Anterior cingulate cortex (tissue), 58 donors: ENCODE results near the gene PDK3.
A peak's percentile ranks its signal among the peaks of the same experiment; 100 is the strongest.

Experiments used
- DNase-seq, 58 donors: peaks; one replicate each; lab custom pipeline; 2025; lab: John Stamatoyannopoulos, UW

Gene PDK3

DNA sequence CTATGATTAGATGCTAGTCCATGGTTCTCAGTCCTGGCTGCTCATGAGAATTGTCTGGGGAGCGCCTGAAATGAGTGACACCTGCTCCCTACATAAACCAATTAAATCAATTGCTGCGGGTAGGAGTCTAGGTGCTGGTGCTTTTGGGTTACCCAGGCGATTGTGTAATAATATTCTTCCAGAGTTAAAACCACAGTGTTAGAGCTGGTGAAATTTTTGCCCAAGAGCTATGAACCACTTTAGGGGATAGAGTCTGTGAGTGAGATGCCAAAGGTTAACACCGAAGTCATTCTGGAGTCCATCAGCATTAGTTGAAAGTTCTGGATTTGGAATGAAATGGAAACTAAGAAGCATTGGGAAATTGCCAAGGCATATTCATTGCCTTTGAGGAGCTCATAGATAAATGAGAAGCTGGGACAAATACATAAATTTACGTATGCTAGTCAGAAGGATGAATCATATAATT lies 15.3 kb downstream of the PDK3 start:
- no peak for DNase-seq

DNA sequence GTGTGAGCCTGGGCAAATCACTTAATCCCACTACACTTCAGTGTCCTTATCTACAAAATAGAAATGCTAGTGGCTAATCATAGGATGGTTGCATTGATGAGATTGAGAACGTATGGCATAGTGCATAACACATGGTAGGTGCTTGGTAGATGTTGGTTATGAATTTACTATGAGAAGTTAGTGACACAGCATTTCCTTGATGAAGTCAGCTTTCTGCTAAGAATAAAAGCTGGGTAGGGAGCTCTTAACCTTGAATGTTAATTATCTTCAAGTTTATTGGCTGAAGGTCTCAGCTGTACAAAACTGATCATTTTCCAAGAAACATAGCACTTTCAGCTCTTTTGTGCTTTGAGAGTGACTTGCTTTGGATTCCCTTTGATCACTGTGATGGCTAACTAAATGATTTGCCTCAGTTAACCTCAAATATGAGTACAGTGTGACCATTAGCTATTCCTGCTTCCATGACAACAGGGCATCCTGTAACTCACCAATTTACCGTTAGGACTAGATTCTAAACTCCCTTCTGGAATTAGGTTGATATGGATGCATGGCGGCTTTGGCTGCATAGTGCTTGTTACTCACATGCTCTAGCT lies 17.8 kb downstream of the PDK3 start:
- DNase-seq, result no peak

DNA sequence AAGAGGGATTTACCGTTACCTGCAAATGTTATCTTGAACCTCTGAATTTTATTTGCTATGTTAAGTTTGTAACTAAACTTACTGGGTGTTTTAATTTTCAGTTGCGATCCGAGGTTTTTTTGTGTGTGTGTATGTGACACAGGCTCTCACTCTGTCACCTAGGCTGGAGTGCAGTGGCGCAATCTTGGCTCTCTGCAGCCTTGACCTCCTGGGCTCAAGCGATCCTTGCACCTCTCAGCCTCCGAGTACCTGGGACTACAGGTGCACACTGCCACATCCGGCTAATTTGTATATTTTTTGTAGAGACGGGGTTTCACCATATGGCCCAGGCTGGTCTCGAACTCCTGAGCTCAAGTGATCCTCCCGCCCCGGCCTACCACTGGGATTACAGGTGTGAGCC lies 18.5 kb downstream of the PDK3 start:
- no peak for DNase-seq

DNA sequence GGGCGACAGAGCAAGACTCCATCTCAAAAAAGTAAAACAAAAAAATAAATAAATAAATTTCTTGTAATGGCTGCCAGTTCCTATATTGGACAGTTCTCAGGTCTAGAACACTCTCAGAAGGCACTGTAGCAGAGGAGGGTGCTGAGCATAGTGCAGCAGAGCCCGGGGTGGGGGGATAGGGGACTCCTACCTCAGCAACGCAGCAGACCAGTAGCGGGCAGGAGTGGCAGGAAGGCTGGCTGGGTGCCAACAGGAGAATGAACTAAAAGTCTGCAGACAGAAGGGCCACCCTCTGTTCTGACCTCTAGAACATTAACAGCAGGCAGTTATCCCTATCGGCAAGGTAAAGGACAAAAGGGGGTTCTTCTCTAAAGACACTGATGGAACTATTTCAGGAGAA lies 20.2 kb downstream of the PDK3 start:
- DNase-seq, result no peak

DNA sequence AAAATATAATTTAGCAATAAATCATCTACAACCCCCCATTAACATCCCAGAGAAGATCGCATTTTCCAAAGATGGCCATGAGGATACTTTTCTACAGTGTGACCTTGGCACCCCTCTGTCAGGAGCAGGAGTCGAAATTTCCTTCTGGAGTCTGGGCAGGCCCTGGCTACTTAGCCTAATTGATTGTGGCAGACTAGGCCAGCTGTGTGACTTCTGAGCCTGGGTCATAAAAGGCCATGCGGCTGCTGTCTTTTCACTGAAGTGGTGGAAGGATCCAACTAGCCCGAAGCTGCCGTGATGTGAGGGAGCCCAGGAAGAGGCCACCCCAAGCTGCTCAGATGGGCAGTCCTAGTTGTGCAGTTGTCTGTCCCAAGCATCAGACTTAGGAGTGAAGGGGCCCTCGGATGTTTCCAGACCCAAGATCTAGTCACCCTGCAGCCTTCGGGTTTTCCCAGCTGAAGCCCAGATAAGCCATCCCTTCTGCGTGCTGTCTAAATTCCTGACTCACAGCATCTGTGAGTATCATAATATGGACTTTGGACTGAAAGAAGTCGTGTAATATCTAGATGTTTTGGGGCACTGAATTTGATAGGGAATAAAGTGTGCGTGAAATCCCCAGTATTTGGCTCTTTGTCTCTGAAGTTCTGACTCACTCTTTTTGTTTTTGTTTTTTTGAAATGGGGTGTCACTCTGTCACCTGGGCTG lies 21.0 kb downstream of the PDK3 start:
- no peak for DNase-seq

DNA sequence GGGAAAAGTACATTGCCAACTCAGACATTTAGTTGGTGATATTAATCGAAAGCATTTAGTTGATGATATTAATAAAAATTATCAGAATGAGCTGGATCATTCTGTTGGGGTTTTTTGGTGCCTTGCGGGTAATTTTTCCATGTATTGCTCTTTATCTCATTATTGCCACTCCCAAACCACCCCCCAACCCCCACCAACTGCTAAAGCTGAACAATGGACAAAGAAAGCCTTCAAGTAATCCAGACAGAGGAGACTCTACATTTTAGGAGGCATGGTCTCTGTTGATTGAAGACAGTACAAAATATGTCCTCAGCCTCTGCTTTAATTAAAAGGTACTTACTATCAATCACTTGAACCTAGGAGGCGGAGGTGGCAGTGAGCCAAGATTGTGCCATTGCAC lies 22.5 kb downstream of the PDK3 start:
- no peak for DNase-seq

DNA sequence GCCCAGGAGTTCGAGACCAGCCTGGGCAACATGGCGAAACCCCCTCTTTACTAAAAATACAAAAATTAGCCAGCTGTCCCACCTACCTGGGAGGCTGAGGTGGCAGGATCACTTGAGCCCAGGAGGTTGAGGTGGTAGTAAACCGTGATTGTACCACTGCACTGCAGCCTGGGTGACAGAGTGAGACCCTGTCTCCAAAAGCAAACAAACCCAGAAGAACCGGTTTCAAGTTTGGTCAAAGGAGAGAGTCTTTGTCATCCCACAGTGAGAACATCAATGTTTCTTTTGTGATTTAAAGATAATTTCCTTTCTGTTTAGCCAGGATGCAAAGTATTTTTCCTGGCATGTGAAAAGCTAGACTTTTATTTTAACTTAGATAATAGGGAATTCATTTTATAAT lies 26.7 kb downstream of the PDK3 start:
- no peak for DNase-seq

DNA sequence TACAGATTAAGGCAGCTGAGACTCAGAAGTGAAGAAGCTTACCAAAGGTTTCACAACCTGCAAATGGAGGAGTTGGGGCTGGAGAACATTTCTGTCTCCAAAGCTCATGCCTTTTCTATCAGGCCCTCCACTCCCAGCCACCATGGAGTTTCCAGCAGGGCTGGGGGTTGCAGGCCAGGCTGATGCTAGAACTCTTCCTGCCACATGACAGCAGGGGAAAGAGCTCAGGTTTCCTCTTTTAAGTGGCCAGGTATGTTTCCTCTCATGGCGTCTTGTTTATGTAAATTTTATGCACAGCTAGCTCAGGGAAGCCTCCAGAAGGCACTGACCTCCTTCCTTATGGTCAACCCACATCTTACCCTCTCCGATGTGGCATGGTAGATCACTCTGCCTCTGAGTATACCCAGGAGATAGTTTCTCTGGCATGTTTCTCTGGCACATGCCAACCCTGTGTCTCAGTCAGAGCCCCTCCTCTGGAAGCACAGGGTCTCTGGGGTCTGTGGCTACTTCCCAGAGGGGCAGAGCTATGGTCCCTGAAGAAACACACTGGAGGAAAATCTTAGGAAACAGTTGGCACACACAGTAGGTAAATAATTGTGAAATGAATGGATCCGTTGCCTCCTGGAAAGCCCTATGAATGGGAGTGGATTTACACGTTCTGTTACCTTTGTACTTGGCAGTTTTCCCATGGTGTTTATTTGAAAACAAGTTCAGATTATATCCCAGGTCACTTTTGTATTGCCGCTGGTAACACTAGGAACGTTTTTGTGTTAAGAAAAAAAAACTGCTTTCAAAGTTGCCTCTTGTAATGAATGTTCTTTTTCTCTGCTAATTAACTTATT lies 28.9 kb downstream of the PDK3 start:
- DNase-seq, result no peak

DNA sequence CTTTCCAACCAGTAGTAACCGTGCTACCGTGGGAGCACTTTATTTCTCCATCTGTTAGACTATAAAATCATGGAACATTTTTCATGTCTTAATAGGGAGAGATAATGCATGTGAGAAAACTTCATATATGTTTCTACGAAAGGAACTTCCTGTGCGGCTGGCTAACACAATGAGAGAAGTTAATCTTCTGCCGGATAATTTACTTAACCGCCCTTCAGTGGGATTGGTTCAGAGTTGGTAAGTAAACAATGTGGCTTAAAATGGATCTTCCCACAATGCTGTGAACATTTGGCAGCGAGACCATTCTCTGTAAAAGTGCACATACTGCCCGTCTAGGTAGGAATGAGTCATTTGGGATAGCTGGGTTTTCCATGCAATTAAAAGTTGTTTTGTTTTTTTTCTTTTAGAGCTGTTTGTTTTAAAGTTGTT lies 29.6 kb downstream of the PDK3 start:
- no peak for DNase-seq

DNA sequence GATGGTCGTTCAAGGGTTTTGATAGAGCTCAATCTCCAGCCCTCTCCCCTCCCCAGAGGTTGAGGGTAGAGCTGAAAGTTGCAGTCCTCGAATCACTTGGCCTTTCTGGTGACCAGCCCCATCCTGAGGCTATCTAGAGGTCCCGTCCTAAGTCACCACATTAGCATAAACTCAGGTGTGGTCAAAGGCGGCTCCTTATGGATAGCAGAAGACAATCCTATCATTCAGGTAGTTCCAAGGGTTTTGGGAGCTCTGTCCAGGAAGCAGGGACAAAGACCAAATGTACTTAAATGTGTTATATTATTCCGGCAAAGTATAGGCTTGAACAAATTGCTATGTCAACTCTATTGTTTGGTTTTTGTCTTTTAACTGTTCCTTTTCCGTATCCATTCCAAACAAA lies 30.6 kb downstream of the PDK3 start:
- no peak for DNase-seq

DNA sequence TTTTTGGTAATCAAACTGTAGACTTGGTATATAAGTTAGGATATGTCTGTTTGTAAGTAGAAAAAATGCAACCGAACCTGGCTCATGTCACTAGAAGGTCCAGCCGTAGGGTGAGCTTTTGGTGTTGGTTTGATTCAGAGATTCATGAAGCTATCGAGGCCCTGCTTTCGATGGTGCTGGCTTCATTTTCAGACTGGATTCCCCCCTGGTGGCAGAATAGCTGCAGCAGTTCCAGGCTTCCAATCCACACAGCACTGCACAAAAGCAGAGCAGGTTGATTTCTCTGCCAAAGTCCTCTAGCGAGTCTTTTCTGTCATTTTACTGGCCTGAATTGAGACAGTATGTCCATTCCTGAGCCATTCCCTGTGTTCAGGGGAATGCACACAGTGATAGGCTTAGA lies 33.1 kb downstream of the PDK3 start:
- DNase-seq, result peak in 3 of 58 donors; percentile 0 to 1 (median 1)

DNA sequence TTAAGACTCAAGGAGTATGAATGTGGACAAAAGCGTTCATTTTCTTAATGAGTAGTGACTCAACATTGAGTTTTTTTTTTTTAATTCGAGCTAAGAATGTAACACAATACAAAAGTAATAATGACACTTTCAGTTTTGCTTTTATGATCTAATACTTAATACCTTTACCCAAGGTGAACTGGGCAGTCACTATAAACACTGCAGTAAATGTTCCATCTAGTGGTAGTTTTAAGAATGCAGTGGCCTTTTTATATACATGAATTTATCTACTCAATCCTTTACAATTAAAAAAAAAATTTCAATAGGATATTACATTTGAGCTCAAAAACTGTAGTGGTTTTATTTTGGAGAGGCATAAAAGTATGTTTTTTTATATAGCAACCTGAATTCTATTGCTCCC lies 33.9 kb downstream of the PDK3 start:
- DNase-seq, result no peak

DNA sequence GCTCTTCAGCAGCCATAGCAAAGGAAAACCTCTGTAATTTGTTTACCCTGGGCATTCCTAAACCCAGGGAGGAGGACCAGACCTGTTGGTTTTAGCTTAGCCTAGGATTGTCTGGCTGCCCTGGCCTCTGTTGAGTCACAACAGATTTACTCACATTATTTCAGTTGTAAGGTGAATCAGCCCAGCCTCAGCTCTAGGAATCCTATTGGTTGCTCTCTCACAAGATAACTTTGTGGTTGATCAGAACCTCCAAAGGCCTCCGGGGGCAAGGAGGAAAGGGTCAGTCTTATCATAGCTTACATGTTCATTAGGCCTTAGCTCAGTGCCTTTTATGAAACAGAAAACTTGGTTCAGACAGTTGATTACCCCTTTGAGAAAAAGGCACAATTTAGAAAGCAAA lies 41.0 kb downstream of the PDK3 start:
- DNase-seq, result no peak

DNA sequence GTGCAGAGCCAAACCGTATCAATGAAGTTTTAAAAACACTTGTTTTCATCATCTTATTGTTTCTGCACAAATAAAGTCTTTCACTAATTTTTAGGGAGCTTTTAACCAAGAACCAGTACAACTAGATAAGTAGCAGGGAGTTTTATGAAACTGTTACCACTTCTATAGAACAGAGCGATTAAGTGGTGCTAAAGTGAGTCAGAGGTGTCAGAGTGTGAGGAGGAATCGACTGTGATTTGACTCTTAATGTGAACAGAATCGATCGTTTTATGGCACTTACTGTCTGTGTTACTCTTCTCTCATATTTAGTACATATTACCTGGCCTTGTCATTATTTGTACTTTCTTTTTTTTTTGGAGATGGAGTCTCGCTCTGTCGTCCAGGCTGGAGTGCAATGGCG lies 43.3 kb downstream of the PDK3 start:
- DNase-seq, result no peak

DNA sequence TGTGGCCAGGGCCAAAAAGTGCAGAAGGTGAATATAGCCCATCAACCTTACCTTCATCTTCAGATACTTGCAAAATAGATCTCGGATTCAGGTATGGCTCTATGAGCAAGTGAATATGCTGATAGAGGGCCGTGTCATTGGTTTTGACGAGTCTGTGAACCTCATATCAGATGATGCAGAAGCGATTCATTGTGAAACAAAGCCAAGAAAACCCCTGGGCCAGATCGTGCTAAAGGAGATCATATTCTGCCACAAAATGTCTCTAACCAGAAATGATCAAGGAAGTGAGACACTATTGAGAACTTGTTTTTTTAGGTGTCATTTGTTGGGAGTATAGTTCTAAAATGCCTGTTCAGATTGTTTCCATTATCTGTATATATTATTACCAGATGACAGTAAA lies 48.3 kb downstream of the PDK3 start:
- no peak for DNase-seq

DNA sequence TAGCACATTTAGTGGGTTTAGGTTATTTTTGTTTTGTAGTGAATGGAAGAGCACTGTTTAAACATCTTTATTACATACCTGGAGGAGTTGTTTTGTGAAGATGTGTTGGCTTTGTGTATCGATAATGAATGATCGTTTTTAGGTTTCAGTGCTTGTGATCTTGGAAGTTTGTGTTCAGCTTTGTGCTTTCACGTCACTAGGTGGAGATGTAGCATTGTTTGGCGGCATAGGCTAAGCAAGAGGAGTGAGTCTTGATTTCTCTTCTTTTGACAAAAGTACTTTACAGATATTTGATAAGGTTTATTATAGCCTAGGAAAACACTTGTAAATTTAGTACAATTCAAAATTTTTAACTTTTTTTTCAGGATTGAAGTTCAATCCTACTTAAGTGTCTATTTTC lies 50.4 kb downstream of the PDK3 start:
- peak in 10 of 58 donors; percentile 0 to 37 (median 0) for DNase-seq

DNA sequence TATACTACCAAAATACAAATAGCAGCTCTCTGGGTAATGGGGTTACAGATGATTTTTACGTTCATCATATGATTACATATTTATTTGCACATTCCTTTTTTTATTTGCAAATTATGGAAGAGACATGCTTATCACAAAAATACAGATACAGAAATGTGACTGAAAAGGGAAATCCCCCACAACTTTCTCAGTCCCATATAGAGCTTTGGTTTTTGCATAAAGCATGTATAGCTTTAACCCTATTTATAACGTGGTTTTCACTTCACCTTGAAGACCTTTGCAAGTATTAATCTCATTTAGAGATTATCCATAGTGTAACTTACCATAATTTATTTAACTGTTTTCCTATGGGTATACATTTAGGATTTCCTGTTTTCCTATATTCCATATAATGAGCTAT lies 55.4 kb downstream of the PDK3 start:
- DNase-seq, result no peak

DNA sequence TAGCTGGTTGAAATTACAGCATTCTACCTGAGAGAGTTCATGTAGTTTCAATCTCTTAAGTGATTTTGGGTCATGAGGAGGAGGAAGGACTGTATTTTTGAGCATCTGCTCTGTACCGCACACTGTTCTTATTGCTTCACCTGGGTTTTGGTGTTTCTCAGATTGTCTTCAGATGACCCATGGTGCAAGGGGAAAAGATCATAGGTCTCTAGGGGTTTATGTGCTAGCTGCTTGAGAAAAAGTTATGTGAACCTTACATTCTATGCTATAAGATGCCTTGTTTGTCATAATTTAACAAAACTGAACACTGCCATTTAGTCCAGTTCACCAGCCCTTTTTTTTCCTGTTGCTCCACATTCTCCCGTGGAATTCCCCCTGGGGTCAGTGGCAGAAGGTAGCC lies 60.4 kb downstream of the PDK3 start:
- DNase-seq, result no peak

DNA sequence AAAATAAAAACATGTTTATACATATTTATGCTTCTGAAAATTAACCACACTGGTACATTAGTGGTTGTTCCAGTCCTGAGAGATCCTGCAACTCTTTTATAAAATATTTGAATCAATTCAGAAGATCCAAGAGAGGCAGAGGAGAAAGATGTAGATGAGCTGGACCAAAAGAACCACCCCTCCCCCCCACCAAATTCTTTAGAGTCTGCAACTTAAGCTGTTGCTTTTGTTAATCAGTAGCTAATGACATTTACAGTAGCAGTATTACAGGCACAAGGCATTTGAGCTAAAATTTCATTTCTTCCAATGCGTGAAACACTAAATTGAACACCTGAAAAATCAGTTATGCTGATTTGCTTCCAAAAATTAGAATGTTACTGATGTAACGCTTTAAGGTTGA lies 61.5 kb downstream of the PDK3 start:
- DNase-seq, result no peak

DNA sequence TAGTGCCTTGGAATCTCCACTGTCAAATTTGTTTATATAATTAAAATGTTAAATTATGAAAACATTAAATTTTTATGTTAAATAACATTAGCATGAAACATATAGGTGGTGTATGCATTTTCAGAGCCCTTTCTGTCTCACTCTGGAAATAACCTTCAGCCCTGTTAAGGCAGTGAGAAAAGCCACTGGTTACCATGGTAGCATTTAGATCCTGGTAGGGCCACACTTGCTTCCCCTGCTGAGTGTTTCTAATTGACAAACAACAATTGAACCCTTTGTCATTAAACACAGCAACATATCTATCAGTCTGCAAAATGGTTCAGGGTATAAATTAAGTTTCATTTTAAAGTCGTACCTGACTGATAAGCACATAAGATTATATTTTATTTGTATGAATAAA lies 63.5 kb downstream of the PDK3 start:
- no peak for DNase-seq

DNA sequence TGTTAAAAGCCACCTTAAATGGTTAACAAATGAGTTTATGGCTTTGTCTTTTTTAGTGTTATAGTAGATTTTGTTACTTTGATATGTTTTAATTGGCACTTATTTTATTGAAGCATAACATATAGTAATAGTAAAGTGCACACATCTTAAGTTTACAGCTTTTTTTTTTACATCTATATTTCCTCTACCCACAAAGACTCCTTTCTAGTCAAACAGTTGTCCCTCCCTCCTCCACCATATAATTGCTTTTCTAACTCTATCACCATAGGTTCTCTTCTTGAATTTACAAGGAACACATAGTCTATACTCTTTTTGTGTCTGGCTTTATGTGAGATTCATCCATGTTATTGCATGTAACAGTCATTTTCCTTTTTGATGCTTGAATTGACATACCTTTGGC lies 71.5 kb downstream of the PDK3 start:
- no peak for DNase-seq

DNA sequence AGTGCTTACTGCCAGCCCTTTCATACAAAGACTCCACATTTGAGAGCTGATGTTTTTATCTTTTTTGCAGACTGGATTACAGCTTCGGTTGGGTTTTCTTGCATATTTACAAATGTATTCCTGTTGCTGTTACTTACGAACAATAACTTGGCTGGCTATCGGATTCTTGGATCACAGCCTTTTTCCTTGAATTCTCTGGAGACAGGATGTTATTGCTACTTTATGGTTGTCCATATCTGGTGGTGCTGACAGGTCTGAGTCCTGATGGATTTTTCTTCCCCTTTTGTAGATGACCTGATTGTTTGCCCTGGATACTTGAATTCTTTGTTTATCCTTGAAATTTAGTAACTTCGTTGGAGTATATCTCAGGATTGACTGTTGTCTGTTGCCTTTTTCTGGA lies 77.7 kb downstream of the PDK3 start:
- DNase-seq, result no peak
